ENCODE measurements around the gene GRAP2.
"Not testable (repeated sequence)": the region's sequence is repeated elsewhere in the genome, so short reads cannot be mapped to it uniquely, and the experiment has no call there.

GRAP2 gene

GRCh38 chr22:39898997-39899396 lies 1.9 kb upstream of the GRAP2 start:
- no peak for DNase-seq

- DNase-seq: no peak
These were observed 772 bp downstream of the GRAP2 start for GRCh38 chr22:39901565-39902146.

GRCh38 chr22:39904024-39904423 lies 3.1 kb downstream of the GRAP2 start:
- DNase-seq: not testable (repeated sequence)

DNA sequence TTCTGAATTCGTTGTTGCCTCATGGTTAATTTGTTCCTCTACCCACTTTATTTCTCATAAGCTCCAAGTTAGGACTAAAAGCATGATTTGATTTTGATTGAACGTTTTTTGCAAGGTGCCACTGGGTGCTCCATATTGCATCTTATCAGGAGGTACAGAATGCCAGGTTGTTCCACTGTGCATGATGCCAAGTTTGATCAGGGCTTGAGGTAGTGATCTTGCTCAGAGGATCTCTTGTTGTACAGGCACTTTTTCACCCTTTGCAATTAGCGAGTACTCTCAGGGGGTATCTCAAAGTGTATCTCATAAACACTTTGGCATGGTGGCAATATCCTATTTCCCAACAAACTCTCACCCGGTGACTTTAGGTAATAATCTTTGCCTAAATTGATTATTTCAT lies 4.0 kb downstream of the GRAP2 start:
- DNase-seq: no peak

DNA sequence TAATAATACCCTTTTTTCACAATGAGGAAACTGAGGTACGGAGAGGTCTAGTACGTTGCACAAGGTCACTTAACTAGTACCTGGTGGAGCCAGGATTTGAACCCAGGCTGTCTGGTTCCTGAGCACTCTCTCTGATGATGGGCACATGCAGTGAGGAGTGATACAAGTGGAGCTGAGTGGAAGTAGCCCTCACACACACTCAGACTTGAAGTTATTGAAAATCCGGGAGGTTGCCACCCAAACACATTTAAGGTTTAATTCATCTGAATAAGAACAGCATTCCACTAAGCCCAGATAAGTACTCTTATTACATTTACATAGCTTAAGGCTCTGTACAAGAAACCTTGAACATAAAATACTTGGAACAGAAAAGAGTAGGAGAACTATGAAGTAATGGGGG lies 4.8 kb downstream of the GRAP2 start:
- no peak for DNase-seq

GRCh38 chr22:39906207-39906606 lies 5.3 kb downstream of the GRAP2 start:
- no peak for DNase-seq

DNA sequence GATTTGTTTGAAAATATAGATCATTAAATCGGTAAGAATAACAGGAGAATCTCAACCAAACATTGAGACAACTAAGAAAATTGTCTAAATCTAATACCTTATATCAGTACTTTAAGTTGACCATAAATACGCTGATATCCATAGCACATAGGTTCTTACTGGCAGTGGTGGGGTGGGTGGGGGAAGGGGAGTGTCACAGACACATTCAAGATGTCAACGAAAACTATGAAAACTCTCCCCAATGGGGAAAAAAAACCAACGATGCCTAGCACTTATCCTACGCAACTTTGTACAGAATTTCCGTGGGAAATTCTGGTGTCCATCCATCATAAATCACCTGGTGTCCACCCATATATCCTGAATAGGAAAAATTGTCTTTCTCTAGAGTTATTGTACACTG lies 6.2 kb downstream of the GRAP2 start:
- no peak for DNase-seq

- DNase-seq: no peak
These were observed 6.8 kb downstream of the GRAP2 start for GRCh38 chr22:39907605-39908097.

- DNase-seq: no peak
These were observed 7.3 kb downstream of the GRAP2 start for GRCh38 chr22:39908136-39908535.

- no peak for DNase-seq
These were observed 7.9 kb downstream of the GRAP2 start for GRCh38 chr22:39908737-39909136.

- no peak for DNase-seq
These were observed 10.2 kb downstream of the GRAP2 start for GRCh38 chr22:39910876-39911613.

DNA sequence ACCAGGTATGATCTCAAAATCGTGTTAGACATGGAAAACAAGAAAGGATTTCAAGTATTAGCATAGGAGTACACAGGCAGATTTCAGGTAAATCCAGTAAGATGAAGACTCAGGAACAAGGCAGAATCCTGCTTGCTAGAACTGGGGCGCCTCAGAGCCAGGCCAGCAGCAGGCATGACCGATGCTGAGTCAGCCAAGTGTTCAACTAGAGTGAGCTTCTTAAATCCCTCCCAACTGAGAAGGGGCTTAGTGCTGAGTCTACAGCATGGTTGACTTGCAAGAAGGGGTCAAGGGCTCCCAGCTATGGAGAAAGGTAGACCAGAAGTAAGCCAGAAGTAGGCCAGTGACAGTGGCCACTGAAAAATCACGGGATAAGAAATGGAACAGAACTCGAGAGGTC lies 12.4 kb downstream of the GRAP2 start:
- DNase-seq: no peak

- DNase-seq: no peak
These were observed 13.0 kb downstream of the GRAP2 start for GRCh38 chr22:39913886-39914285.

DNA sequence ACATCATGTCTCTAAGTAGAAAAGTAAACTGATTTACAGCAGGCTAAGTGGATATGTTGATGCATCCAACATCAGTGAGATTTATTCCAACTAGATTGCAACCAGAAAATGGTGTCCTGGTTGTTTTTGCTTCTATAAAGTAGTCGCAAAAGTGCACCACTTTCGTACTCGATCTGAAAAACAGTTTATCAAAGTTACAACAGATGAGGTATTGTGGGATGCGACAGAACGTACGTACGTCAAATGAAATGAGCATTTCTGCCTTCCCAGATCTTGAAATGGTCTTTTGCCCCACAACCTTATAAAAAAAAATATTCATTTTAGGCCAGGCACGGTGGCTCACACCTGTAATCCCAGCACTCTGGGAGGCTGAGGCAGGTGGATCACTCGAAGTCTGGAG lies 13.7 kb downstream of the GRAP2 start:
- no peak for DNase-seq

DNA sequence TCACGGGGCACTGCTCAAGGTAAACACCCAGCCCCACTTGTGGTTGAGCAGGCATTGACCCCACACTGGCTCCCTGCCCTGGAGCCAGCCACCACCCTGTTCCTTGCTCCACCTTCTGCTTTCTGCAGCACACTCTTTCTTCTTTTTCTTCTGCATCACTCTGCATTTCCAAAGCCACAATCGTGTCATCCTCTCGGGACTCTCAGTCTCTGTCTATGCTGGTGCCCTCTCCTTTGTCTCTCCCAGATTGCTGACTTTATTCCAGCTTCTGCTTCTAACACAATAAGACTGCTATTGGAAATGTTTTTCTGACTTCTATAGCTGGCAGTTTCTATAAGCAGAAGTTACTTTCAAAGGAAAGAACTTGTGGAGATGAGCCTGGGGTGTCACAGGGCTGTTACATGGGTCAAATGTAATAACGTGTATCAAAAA lies 14.4 kb downstream of the GRAP2 start:
- DNase-seq: no peak

- DNase-seq: no peak
These were observed 15.6 kb downstream of the GRAP2 start for GRCh38 chr22:39916496-39916895.

DNA sequence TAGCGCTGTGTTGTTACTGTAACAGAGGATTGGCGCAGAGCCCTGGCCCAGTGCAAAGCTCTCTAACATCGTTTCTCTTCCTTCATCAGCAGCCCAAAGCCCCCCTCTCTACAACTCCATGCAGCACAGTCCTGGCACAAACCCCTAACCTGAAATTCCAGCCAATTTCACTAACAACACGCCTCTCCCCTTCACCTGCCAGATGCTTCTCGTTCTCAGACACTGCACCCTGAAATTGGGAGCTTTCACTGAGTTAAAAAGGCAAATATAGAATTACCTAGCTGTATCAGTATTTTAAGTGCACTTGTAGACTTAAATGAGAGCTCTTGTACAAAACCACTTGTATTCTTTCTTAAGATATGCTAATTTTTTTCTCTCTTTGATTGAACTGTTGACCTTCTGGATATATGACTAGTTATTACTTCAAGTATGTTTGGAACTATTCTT lies 16.3 kb downstream of the GRAP2 start:
- DNase-seq: peak; percentile 43

DNA sequence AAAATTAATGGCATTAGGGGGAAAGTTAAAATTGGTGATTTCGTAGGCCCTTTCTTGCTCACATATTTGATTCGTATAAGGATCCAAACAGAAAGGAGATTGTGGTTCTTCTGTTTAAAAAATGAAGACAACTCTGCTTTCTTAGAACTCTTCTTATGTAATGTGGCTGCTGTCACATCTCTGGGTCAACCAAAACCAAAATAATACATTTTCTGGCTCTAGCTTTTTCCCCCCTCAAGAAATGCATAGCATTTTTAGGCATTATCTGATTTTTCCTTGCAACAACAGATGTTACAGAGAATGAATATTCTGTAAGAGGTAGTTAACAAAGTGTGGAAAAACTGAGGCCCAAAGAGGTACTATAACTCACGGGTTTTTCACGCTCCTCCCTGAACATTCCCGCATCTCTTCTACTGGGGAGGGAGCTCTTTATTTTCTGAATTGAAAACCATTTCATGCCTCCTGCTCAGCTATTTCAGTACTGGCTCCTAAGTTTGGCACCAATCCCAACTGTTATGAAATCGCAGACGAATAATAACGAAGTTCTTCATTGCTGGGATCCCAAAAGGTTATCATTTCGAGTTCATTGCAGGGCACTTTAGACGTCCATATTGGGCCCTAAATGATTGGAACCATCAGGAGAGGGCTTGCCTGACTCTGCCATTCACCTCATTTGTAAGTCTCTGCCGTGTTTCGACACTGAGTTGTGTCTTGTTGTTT lies 17.1 kb downstream of the GRAP2 start:
- DNase-seq: peak; percentile 19

GRCh38 chr22:39920134-39920743 lies 19.4 kb downstream of the GRAP2 start:
- DNase-seq: no peak

DNA sequence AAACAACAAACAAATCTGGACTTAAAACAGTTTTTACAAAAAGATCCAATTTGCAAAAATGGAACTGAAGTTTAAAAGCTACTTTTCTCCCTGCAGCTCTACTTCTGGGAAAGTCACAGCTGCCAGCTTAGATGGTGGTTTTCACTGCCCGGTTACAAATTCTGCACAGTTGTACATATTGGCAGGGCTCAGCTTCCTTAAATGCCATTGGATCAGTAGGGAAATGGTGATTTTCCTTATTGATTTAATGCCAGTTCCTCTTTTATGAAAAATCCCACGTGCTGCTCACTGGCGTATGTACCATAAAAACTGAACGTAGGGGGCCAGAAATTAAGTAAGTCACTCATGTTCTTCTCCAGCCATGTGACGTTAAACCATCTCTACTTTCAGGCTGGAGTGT lies 22.8 kb downstream of the GRAP2 start:
- DNase-seq: no peak

DNA sequence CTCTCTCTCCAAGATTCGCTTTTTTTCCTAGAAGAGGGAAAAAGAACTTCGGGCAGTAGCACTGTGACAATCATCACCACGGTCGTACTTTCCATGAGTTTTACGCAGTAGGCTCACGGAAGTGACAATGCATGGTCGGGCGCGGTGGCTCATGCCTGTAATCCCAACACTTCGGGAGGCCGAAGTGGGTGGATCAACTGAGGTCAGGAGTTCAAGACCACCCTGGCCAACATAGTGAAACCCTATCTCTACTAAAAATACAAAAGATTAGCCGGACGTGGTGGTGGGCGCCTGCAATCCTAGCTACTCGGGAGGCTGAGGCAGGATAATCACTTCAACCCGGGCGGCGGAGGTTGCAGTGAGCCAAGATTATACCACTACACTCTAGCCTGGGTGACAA lies 23.4 kb downstream of the GRAP2 start:
- no peak for DNase-seq

DNA sequence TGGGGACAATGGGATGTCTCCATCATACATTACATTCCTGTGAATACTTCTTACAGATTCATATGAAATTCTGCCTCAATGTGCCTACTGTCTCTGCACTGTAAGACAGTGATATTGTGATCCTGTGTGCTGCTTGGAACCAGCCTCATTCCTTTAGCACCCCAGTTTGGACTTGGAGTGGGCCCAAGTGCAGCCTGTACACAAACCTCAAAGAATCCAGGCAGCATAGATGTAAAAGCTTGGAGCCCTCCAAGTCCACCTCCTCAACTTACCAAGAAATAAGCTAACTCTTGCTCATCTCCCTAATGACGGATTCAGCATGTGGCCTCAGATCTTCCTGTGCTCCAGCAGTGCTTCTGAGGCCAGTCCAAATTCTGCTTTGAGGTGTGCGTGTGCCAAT lies 24.4 kb downstream of the GRAP2 start:
- DNase-seq: no peak

DNA sequence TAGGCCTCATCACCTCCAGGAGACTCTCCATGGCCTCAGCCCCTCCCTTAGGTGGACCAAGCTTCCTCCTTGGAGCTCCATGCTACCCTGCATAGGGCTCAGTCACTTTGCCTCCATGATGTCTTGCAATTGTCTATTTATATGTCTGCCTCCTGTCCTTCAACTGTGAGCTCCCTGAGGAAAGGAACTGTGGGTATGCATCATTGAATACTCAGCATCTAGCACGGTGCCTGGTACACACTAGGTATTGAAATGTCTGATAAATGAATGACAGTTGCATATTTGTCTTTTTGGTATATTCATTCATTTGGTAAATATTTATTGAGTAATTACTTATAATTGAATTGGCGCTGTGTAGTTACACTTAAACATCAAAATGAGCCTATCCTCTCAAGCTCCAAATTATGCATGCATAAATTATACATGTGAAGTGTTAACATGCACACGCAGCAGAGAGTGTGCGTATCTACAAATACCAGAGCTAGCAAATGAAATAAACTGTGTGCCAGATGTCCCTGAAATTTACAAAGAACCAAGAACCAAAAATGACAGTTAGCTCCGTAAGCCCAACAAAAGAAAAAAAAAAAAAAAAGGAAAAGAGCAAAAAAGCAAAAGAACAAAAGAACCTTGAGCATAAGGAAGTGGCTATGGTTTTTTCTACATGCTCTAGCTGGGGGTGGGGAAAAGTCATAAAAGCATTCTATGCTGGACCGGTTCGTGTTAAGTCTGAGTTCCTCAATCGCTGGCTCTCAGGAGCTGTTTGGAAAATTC lies 25.2 kb downstream of the GRAP2 start:
- DNase-seq: no peak

Measured in NCI-H1105 treated with DMSO at 0.1 percent for 48 hours (cell line).